GM12878 (cell line): ENCODE results near the gene UPK1B. TPM values are rescaled to one million over a fixed set of nuclear protein-coding genes. Genes with fewer than 3 reads are reported as not detected.

Source experiments
- ATAC-seq: fragments of 200-7000 bp; cut with Tn5 transposase; 3 replicates; pipeline ENCODE4 v1.9.1; 2020; ENCODE audit warnings: mild to moderate bottlenecking, moderate library complexity
- BruUV-seq: library from RNA; stranded (reverse); fragments of 400-500 nt; replicated peaks from 2 replicates; lab custom pipeline; 2021; lab: Mats Ljungman, UMichigan
- CTCF ChIA-PET: fragments of 300-600 bp; sonication (Branson Sonifier 250); formaldehyde crosslinking; extraction: SDS; loops from one replicate; lab custom pipeline; 2021; ENCODE audit warnings: inconsistent platforms; lab: Yijun Ruan, JAX
- POLR2A ChIA-PET: fragments of 350-600 bp; formaldehyde crosslinking; extraction: SDS; loops from one replicate; lab custom pipeline; 2021; ENCODE audit warnings: inconsistent platforms; lab: Charles Lee
- RAD21 ChIA-PET: fragments of 300-600 bp; sonication (Branson Sonifier 250); formaldehyde crosslinking; loops from one replicate; lab custom pipeline; 2023; ENCODE audit warnings: antibody characterized with exemption; ENCODE audit not compliant: unreplicated experiment; lab: Charles Lee
- SMC1A ChIA-PET: fragments of 300-600 bp; sonication (Branson Sonifier 250); formaldehyde crosslinking; loops from one replicate; lab custom pipeline; 2023; ENCODE audit not compliant: unreplicated experiment, uncharacterized antibody; lab: Charles Lee
- DNase-seq: peaks from one replicate; pipeline ENCODE4 v3.0.0-alpha.2; 2011; ENCODE audit warnings: low read depth, low spot score
- FAIRE-seq: peaks from 3 replicates; lab custom pipeline; 2011; peaks lifted over from hg19 to GRCh38; lab: Jason Lieb, UNC
- H2AFZ ChIP-seq: 2 replicates; pipeline ENCODE4 v1.6.0; 2011; ENCODE audit warnings: low read depth, low read length, control low read depth; ENCODE audit not compliant: control insufficient read depth
- H3K27ac ChIP-seq: 2 replicates; pipeline ENCODE4 v1.5.1; 2011; ENCODE audit warnings: control low read depth; ENCODE audit not compliant: control insufficient read depth, insufficient read depth
- H3K27me3 ChIP-seq, 2 experiments: replicated peaks in 1 of 2; 2 replicates each; pipeline versions ENCODE4 v1.6.0 to v1.6.1; 2011; ENCODE audit warnings: low read length in 1 of 2; ENCODE audit not compliant: control insufficient read depth in 2 of 2, insufficient read depth in 2 of 2
- H3K36me3 ChIP-seq, 2 experiments: 2 replicates each; pipeline ENCODE4 v1.5.1; 2011; ENCODE audit warnings: low read length in 1 of 2; ENCODE audit not compliant: control insufficient read depth in 2 of 2, insufficient read depth in 2 of 2
- H3K4me1 ChIP-seq: 2 replicates; pipeline ENCODE4 v1.6.1; 2011; ENCODE audit warnings: mild to moderate bottlenecking, low read length, moderate library complexity, mixed read lengths; ENCODE audit not compliant: control insufficient read depth, insufficient read depth
- H3K4me2 ChIP-seq: 2 replicates; pipeline ENCODE4 v1.6.0; 2011; ENCODE audit warnings: control low read depth; ENCODE audit not compliant: control insufficient read depth, insufficient read depth
- H3K4me3 ChIP-seq: fragments of 200-600 bp; sonication (generic); 2 replicates; pipeline ENCODE4 v1.5.1; 2016
- H3K79me2 ChIP-seq: 2 replicates; pipeline ENCODE4 v1.6.0; 2011; ENCODE audit warnings: low read length; ENCODE audit not compliant: control insufficient read depth, insufficient read depth
- H3K9ac ChIP-seq: 2 replicates; pipeline ENCODE4 v1.8.0; 2011; ENCODE audit warnings: low read length, control low read depth, mixed read lengths; ENCODE audit not compliant: control insufficient read depth, insufficient read depth
- H3K9me3 ChIP-seq: replicated peaks from 3 replicates; pipeline ENCODE4 v1.5.1; 2011; ENCODE audit warnings: mild to moderate bottlenecking, low read length; ENCODE audit not compliant: control insufficient read depth, insufficient read depth
- H4K20me1 ChIP-seq: 2 replicates; pipeline ENCODE4 v1.6.0; 2011; ENCODE audit not compliant: control insufficient read depth, insufficient read depth
- CTCF ChIP-seq, 3 experiments: IDR thresholded peaks in 2 of 3; conservative IDR thresholded peaks in 1 of 3; 2 replicates each; pipeline ENCODE4 v1.5.1; 2011; ENCODE audit warnings: low read depth in 3 of 3, low read length in 3 of 3, mild to moderate bottlenecking in 3 of 3, control low read depth in 2 of 3, moderate library complexity in 2 of 3, inconsistent platforms in 1 of 3, mixed read lengths in 1 of 3; ENCODE audit not compliant: control insufficient read depth in 2 of 3, insufficient read depth in 1 of 3; ENCODE audit errors: extremely low read depth in 1 of 3
- FOS ChIP-seq: IDR thresholded peaks from 3 replicates; pipeline ENCODE4 v1.6.1; 2011; ENCODE audit warnings: borderline replicate concordance; ENCODE audit not compliant: insufficient read length; ENCODE audit errors: extremely low read depth
- KLF5 ChIP-seq: fragments of 450-650 bp; IDR thresholded peaks from 2 replicates; pipeline ENCODE4 v1.6.1; 2014; ENCODE audit warnings: mild to moderate bottlenecking; ENCODE audit not compliant: partially characterized antibody
- MTA3 ChIP-seq: IDR thresholded peaks from 2 replicates; pipeline ENCODE4 v1.6.1; 2012; ENCODE audit warnings: low read length, inconsistent platforms, borderline replicate concordance
- SRF ChIP-seq, 2 experiments: IDR thresholded peaks; 2 replicates each; pipeline ENCODE4 v1.6.1; 2011; ENCODE audit warnings: low read depth in 2 of 2, low read length in 2 of 2, mild to moderate bottlenecking in 1 of 2, moderate library complexity in 1 of 2
- TAF1 ChIP-seq: IDR thresholded peaks from 2 replicates; pipeline ENCODE4 v1.6.1; 2011; ENCODE audit warnings: mild to moderate bottlenecking, low read depth, low read length, borderline replicate concordance
- TBL1XR1 ChIP-seq: IDR thresholded peaks from 2 replicates; pipeline ENCODE4 v1.6.1; 2012; ENCODE audit warnings: low read depth, low read length, improper control_type of control experiment
- ZNF592 ChIP-seq: fragments of 450-650 bp; IDR thresholded peaks from 2 replicates; pipeline ENCODE4 v1.6.1; 2017; ENCODE audit warnings: mild to moderate bottlenecking, moderate library complexity
- ZNF622 ChIP-seq: fragments of 450-650 bp; IDR thresholded peaks from 2 replicates; pipeline ENCODE4 v1.6.1; 2017; ENCODE audit warnings: mild to moderate bottlenecking, inconsistent platforms
- WGBS: methylation state at CpG from one replicate; pipeline ENCODE4 v1.1.6; 2016; ENCODE audit warnings: low lambda C conversion rate; ENCODE audit not compliant: insufficient replicate concordance, insufficient coverage; ENCODE audit errors: missing lambda C conversion rate; 5-methylcytosine and 5-hydroxymethylcytosine counted together
- in situ Hi-C: fragments of 300-500 bp; cut with MboI; formaldehyde crosslinking; loops from 9 replicates; pipeline ENCODE4 v1.14.3; 2018; ENCODE audit warnings: mixed read lengths
- intact Hi-C: fragments of 100-400 bp; cut with micrococcal nuclease; formaldehyde crosslinking; loops from one replicate; pipeline ENCODE4 v1.14.2; 2022; ENCODE audit not compliant: unreplicated experiment
- polyA plus RNA-seq, 11 experiments: library from polyadenylated mRNA; depleted of rRNA in 4 of 11; unstranded in 6 of 11; stranded (reverse) in 5 of 11; fragments of >200 nt; fragmentation: Nextera tagmentation in 4 of 11; fragmentation: Illumina TruSeq in 1 of 11; extraction: Ambion mirVana in 4 of 11; extraction: Trizol in 1 of 11; gene quantifications; 1 replicate in 1 of 11; 2 replicates in 10 of 11; pipeline versions ENCODE4 v1.2.1 to v1.2.3, GENCODE V29; 2011 to 2016; ENCODE audit warnings: inconsistent platforms in 2 of 11, missing spikeins in 2 of 11, low read depth in 1 of 11
- total RNA-seq, 4 experiments: library from RNA; depleted of rRNA in 3 of 4; stranded (reverse); fragments of >200 nt in 3 of 4; fragmentation: Illumina TruSeq in 1 of 4; extraction: Trizol in 1 of 4; gene quantifications; 2 replicates each; pipeline versions ENCODE4 v1.2.1 to v1.2.3, GENCODE V29; 2013 to 2021

The UPK1B gene
- total and polyA plus RNA-seq, 10 of the 15 experiments (the other 5 are each of a cell fraction or from before 2014, with no cell fraction given), result not detected

GRCh38 chr3:119187266-119187665 lies 13.9 kb downstream of the UPK1B start (continued):
- TF ChIP-seq KLF5, result no peak

GRCh38 chr3:119191800-119192199 lies 18.4 kb downstream of the UPK1B start:
- Histone ChIP-seq H3K9me3 (no peaks in the 10 kb centered on the region), H3K4me3 (no peak overlapping the region), H3K27ac (no peak overlapping the region), H2AFZ (no peak overlapping the region), H3K79me2 (no peaks in the 10 kb centered on the region), H3K27me3 (no peaks in the 10 kb centered on the region; a peak in 1 of 4 replicates), H3K4me1 (no peaks in the 10 kb centered on the region), H3K4me2 (no peak overlapping the region), H4K20me1 (no peaks in the 10 kb centered on the region), H3K36me3 (no peaks in the 10 kb centered on the region), H3K9ac (no peak overlapping the region)
- DNase-seq (no peak), ATAC-seq (no peak), FAIRE-seq (no peak)
- SMC1A ChIA-PET, result no interaction called here
- CTCF ChIA-PET, result no interaction called here
- BruUV-seq, result no TSS peak
- POLR2A ChIA-PET, result no interaction called here
- 24% methylated on average over 1 of the region's 1 CpG for WGBS
- in situ Hi-C loops, result no loop called here
- intact Hi-C loops, result no loop called here
- TF ChIP-seq SRF (IDR thresholded peaks at IDR 0.05; ENCODE audit: low read depth in 2 of 2, low read length in 2 of 2) (no peak), FOS (no peak), CTCF (IDR thresholded peaks at IDR 0.05 in 2 of 3, conservative IDR thresholded peaks at IDR 0.05 in 1 of 3; ENCODE audit: control insufficient read depth in 2 of 3, extremely low read depth in 1 of 3, insufficient read depth in 1 of 3, low read depth in 3 of 3, low read length in 3 of 3) (no peak), ZNF622 (no peak), MTA3 (no peak), TBL1XR1 (no peak), TAF1 (no peak), ZNF592 (no peak)
- RAD21 ChIA-PET, result no interaction called here
